ENCODE measurements around the gene MRPL53.
"Not testable (repeated sequence)": the region's sequence is repeated elsewhere in the genome, so short reads cannot be mapped to it uniquely, and the experiment has no call there.

The MRPL53 gene

DNA sequence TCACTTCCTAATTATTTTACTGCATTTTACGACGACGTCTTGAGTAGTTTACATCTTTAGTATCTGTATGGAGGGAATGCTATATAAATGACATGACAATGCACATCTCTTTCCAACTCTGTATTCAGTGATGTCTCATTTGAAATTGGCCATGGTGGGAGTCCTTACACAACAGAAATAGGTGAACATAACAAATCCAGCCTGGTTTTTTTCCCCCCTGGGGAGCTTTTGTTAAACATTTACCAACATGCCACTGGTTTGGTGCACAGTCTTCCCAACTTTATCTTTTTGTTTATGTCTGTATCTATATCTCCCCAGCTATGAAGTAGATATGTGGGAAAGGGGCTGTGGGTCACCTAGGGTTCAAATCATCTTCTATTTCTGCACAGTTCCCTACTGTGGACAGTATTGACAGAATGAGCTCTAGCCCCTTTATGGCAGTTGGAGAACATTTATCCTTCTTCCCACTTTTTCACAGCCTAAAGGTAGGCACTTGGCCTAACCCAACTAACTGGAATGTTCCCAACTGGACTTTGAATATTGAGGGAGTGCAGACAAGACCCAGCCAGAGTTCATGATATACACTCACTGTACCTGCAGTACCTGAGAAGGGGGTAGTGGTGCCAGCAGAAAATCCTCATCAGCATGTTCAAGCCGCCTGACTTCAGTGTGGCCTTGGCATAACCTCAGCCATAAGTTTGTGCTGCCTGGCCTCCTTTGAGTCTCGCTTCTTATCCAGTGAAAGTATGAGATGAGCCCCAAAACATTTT lies 25.1 kb downstream of the MRPL53 start:
- DNase-seq: no peak

- DNase-seq: no peak
Observed at GRCh38 chr2:74444498-74445318, 27.8 kb downstream of the MRPL53 start.

GRCh38 chr2:74442483-74443297 lies 29.8 kb downstream of the MRPL53 start:
- DNase-seq: not testable (repeated sequence)

DNA sequence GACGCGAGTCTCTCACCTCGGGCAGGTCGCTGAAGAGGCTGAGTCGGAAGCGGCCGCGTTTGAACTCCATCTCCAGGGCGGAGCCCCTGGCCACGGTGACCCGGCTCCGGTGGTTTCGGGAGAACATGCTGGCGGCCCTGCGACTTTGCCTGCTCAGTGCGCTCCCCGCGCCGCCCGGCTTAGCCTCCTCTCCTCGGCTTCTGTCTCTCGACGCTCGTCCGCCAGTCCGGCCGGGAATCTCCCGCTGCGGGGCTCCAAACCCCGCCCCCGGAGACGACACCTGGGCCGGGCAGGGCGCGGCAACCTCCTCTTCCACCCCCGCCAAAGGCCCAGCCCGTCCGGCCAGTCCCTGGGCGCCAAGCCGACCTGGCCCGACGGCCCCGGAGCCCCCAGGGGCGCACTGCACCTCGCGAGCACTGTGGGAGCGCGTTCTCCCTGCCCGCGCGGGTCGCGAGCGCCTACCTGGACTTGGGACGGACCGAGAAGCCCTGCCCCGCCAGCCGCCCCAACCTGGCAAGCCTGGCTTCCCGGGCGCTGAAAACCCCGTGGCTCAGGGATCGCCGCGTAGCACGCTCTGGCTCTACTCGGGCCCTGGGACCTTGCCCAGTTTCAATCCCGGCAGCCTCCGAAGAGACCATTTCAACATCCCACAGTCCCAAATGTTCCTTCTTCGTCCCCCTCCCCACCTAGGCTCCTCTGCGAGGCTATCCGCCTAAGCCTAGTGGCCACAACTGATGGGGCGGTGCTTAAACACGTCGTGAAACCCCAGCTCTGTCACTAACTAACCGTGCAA lies 30.6 kb downstream of the MRPL53 start, which contains the start of gene RTKN:
RTKN (minus strand) TSS at position 248 of the 793 bp plus-strand sequence; CDS start at position 127, 121 bp downstream.
- DNase-seq: no peak

GRCh38 chr2:74441170-74441689 lies 31.2 kb downstream of the MRPL53 start:
- no peak for DNase-seq

DNA sequence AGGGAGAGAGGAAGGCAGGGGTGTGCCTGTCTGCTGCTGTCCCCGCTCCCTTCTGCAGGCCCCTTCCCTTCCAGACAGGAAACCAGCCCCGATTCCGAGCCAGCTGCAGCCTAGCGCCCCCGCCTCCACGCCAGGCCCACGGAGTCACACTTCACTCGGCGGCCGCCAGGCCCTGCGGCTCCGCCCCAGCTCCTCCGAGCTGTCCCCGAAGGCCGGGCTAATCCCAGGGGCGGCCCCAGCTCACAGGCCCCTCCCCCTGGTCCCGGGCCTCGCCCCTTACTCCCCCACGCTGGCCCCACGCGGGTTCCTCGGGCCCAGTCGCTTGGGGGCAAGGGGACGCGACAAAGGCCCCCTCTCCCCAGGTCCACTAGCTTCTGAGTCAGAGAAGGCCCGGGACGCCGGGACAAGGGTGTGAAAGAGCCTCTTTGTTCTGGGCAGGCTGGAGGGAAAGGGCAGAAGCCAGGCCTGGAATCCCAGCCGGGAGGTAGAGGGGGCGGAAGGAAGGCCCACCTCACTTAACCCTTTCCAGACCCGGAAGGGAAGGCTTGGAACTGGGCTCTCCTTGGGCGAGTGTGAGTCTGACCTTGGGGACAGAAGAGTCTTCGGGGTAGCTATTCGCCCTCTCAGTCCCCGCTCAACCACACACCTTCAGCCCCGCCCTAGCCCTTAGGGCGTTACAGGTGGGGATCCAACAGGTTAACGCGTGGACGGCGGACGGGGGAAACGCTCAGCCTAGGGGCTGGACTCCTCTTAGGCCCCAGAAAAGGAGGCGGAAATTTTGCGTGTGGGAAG lies 31.9 kb downstream of the MRPL53 start:
- peak; percentile 70 for DNase-seq

DNA sequence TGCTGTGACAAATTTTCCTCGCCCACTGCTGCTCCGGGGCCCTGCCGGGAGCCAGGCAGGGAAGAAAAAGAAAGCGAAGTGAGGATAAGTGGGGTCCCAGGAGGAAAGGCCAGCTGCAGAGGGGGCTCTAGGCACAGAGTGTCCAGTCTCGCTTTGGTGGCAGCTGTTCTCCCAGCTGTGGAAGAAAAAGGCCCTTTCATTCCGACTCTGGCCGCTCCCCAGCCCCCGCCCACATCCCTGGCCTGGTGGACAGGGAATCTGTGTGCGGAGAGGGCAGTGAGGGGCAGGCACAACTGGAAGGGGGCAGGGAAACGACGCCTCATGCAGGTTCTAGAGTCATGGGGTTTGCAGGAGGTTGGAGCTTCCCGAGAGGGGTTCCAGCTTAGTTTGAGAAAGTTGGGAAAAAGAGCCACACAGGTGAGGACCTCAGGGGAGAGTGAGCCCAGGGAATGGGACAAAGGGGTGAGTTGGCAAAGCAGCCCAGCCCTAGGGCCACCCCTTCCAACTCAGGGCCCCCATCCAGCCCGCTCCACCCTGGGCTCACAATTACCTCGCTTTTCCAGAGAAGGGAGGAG lies 32.6 kb downstream of the MRPL53 start:
- no peak for DNase-seq

- no peak for DNase-seq
Observed at GRCh38 chr2:74439373-74439772, 33.1 kb downstream of the MRPL53 start.

GRCh38 chr2:74438248-74438647 lies 34.2 kb downstream of the MRPL53 start:
- DNase-seq: no peak

- no peak for DNase-seq
Observed at GRCh38 chr2:74436848-74437695, 35.4 kb downstream of the MRPL53 start.

DNA sequence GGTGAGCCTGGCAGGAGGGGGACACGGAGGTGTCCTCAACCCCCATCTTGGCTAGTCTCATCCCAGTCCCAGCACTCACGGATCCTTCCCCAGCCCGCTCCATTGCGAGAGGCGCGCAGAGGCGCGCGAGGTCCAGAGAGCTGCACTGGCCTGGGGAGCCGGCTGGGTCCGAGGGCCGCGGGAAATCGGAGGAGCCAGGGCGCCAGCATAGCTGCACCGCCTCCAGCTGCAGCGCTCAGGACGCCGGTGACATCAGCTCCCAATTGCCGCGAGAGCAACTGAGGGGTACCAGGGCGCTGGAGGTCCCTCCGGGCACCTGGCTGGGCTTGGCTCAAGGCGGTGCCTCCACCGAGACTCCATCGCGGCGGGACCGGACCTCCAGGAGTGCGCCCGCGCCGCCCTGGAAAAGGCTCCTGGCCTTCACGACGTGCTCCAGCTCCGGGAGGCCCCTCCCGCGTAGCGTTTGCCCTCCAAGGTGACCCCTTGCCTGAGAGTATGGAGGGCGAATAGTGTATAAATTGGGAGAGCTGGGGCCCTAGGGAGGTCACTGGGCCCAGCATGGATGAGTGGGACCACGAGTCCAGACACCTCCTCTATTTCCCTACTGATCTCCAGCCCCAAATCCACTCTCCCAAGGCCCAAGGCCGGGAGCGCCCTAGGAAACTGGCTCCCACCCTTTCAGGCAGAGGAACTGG lies 36.2 kb downstream of the MRPL53 start:
- no peak for DNase-seq

DNA sequence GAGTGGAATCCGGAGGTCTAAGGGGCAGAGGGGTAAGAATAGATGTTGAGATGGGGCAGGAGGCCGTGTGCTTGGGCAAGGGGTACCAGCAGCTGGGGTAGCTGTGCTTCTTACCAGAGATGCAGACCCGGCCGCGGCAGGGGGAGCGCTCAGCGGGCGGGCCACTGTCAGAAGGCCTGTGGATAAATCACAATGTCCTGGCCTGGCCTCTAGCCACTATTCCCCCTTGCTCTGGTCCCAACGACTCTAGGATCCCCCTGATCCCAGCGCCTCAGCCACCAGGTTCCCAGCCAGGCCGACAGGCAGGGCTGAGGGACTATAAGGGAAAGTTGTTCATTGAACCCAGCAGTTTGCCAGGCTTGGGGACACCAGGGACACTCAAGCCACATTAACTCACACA lies 42.0 kb downstream of the MRPL53 start:
- no peak for DNase-seq

- DNase-seq: no peak
Observed at GRCh38 chr2:74429487-74430451, 42.7 kb downstream of the MRPL53 start.

GRCh38 chr2:74428675-74429074 lies 43.8 kb downstream of the MRPL53 start:
- no peak for DNase-seq

DNA sequence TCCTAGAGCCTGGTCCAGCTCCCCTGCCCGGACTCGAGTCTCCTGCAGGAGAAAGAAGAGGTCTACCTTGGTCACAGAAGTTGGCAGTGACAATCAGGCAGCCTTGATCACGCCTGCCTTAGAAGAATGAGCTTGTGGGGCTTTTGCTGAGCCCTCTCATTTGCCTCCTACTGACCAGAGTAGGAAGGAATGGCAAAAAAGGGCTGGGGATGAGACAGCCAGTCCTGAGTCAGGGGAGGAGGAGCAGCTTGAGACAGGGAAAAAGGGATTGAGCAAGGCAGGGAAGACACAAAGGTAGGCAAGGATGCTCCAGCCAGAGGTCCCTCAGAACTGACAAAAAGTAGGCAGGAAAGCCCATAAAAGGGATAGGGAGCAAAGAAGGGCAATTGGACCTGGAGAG lies 44.9 kb downstream of the MRPL53 start:
- DNase-seq: no peak

DNA sequence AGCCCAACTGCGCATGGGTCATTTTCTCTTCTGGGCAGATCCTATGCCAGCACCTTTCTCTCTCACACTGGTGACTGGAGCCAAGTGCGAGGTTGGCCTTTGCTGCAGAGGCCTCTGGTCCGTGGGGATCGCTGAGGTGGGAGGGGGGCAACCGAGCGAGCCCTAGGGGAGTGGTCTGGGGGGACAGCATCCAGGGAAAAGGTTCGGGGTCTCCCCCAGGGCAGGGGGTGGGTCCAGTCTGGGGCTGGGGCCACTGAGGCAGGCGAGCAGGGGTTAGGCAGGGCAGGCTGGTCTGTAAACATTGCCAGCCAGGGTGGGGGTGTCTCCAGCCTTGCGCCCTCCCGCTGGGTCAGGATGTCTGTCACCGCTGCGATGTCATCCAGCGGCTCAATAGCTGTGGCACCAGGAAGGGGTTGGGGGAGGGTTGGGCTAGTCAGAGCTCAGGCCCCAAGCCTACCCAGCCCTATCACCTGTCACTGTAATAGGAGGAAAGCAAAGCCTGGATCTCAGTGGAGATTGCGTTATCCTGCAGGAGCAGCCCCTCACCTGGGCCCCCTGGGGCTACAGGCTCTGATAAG lies 46.2 kb downstream of the MRPL53 start:
- no peak for DNase-seq

GRCh38 chr2:74425523-74425922 lies 47.0 kb downstream of the MRPL53 start:
- DNase-seq: no peak

DNA sequence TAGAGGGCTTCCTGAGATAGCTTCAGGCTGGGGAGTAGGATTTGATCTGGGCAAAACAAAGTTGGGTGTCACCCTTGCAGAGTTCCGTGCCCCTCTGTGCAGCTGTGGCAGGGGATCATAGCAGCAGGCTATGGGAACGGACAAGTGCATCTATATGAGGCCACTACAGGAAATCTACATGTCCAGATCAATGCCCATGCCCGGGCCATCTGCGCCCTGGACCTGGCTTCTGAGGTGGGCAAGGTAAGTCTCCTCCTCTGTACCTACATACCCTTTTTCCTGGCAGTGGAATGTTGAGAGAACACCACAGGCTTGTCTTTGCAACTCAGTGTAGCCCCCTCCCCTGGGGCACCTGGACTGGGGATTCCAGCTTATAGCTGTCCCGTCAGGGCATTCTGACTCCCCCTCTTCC lies 47.5 kb downstream of the MRPL53 start:
- no peak for DNase-seq

All from RPMI8226 (cell line).